Neuronal stem cell (in vitro differentiated cells): ENCODE measurements around the gene AP1S1.

Experiments
- DNase-seq: peaks from one replicate; pipeline ENCODE4 v3.0.0-alpha.2; 2013; ENCODE audit warnings: low spot score
- H2AFZ ChIP-seq: one replicate; pipeline ENCODE4 v1.6.1; 2013; ENCODE audit warnings: mild to moderate bottlenecking, low read length, inconsistent platforms
- H2AK5ac ChIP-seq: 2 replicates; pipeline ENCODE4 v1.6.1; 2013; ENCODE audit warnings: low read depth, mild to moderate bottlenecking, inconsistent platforms, low read length, moderate library complexity, mixed read lengths
- H2BK120ac ChIP-seq: 2 replicates; pipeline ENCODE4 v1.6.1; 2013; ENCODE audit warnings: low read depth, mild to moderate bottlenecking, inconsistent platforms, low read length, moderate library complexity, mixed read lengths
- H2BK12ac ChIP-seq: one replicate; pipeline ENCODE4 v1.6.1; 2013; ENCODE audit warnings: low read length, inconsistent platforms
- H2BK15ac ChIP-seq: 2 replicates; pipeline ENCODE4 v1.6.1; 2013; ENCODE audit warnings: mild to moderate bottlenecking, low read length, inconsistent platforms, mixed read lengths
- H2BK5ac ChIP-seq: one replicate; pipeline ENCODE4 v1.6.1; 2013; ENCODE audit warnings: inconsistent platforms, mild to moderate bottlenecking, low read length, moderate library complexity
- H3K14ac ChIP-seq: one replicate; pipeline ENCODE4 v1.6.1; 2013; ENCODE audit warnings: low read length, inconsistent platforms
- H3K18ac ChIP-seq: 2 replicates; pipeline ENCODE4 v1.6.1; 2013; ENCODE audit warnings: low read length, inconsistent platforms
- H3K23ac ChIP-seq: 2 replicates; pipeline ENCODE4 v1.6.1; 2013; ENCODE audit warnings: low read depth, mild to moderate bottlenecking, mixed read lengths, low read length, inconsistent platforms; ENCODE audit not compliant: poor library complexity
- H3K27ac ChIP-seq: replicated peaks from 3 replicates; pipeline ENCODE4 v1.5.1; 2013; ENCODE audit warnings: low read length, inconsistent platforms
- H3K27me3 ChIP-seq, 3 experiments: 2 replicates each; pipeline ENCODE4 v1.6.1; 2013; ENCODE audit warnings: low read length in 3 of 3, mild to moderate bottlenecking in 2 of 3, inconsistent platforms in 1 of 3, low read depth in 1 of 3, mixed read lengths in 1 of 3, moderate library complexity in 1 of 3; ENCODE audit not compliant: control insufficient read depth in 3 of 3, insufficient read depth in 3 of 3
- H3K36me3 ChIP-seq, 2 donors: replicated peaks in 1 of 2; 2 replicates each; pipeline ENCODE4 v1.6.1; 2013; ENCODE audit warnings: low read length in 2 of 2; ENCODE audit not compliant: control insufficient read depth in 2 of 2, insufficient read depth in 2 of 2
- H3K4ac ChIP-seq: 2 replicates; pipeline ENCODE4 v1.6.1; 2013; ENCODE audit warnings: inconsistent platforms, mild to moderate bottlenecking, low read length, moderate library complexity
- H3K4me1 ChIP-seq, 2 donors: 1 replicate in 1 of 2; 2 replicates in 1 of 2; pipeline ENCODE4 v1.6.1; 2013; ENCODE audit warnings: low read length in 2 of 2, low read depth in 1 of 2; ENCODE audit not compliant: control insufficient read depth in 2 of 2, insufficient read depth in 1 of 2
- H3K4me2 ChIP-seq: one replicate; pipeline ENCODE4 v1.6.1; 2013; ENCODE audit warnings: mild to moderate bottlenecking, low read length, inconsistent platforms; ENCODE audit not compliant: insufficient read depth, poor library complexity, severe bottlenecking
- H3K4me3 ChIP-seq, 2 donors: 2 replicates each; pipeline ENCODE4 v1.5.1; 2013; ENCODE audit warnings: low read length in 2 of 2, mild to moderate bottlenecking in 2 of 2, inconsistent platforms in 1 of 2, moderate library complexity in 1 of 2
- H3K79me1 ChIP-seq: one replicate; pipeline ENCODE4 v1.6.1; 2013; ENCODE audit warnings: low read depth, mild to moderate bottlenecking, inconsistent platforms, low read length, moderate library complexity
- H3K9ac ChIP-seq: one replicate; pipeline ENCODE4 v1.6.1; 2013; ENCODE audit warnings: mild to moderate bottlenecking, low read depth, low read length, inconsistent platforms; ENCODE audit not compliant: poor library complexity
- H3K9me3 ChIP-seq, 2 donors: replicated peaks in 1 of 2; 2 replicates each; pipeline versions ENCODE3 to v1.6.1; 2013; ENCODE audit warnings: low read length in 2 of 2, mild to moderate bottlenecking in 2 of 2, inconsistent platforms in 1 of 2, low read depth in 1 of 2, mixed read lengths in 1 of 2, moderate library complexity in 1 of 2; ENCODE audit not compliant: control insufficient read depth in 2 of 2, insufficient read depth in 1 of 2
- H4K8ac ChIP-seq: one replicate; pipeline ENCODE4 v1.6.1; 2013; ENCODE audit warnings: low read depth, mild to moderate bottlenecking, inconsistent platforms, low read length, moderate library complexity
- H4K91ac ChIP-seq: one replicate; pipeline ENCODE4 v1.6.1; 2013; ENCODE audit warnings: low read length, low read depth, mild to moderate bottlenecking, inconsistent platforms; ENCODE audit not compliant: poor library complexity
- WGBS, 2 donors: extraction: QIAGEN DNeasy Blood & Tissue Kit; methylation state at CpG; one replicate each; pipeline ENCODE4 v1.1.7; 2013; ENCODE audit warnings: missing lambda C conversion rate in 2 of 2, mixed read lengths in 1 of 2; ENCODE audit not compliant: insufficient read length in 2 of 2, insufficient replicate concordance in 1 of 2; ENCODE audit errors: extremely low coverage in 2 of 2; 5-methylcytosine and 5-hydroxymethylcytosine counted together

The AP1S1 gene

DNA sequence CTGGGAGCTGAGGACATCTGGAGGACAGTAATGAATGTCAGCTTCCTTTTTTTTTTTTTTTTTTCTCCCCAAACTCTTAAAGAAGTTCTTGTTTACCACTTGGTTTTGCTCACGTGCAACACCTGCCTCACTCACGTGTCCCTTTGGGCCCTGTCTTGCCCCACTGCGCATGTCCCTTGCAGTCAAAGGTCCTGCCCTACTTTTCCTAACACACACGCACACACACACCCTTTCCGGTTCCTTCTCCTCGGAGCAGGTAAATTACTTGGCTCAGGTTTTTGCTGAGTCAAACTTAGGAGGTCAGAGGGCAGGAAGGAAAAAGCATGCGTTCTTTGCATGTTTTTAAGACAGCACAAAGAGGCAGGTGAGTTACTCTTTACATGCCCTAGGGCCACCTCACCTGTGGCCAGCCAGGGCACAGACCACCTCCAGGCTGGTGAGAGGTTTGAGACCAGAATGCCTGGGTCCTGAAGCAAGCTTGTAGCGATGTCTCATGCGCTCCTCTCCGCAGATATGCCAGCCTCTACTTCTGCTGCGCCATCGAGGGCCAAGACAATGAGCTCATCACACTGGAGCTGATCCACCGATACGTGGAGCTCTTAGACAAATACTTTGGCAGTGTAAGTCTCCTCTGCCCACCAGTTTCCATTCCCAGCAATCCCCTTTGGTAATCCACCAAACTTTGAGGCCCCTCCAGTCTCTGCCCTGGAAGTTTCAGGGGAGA lies 2.8 kb downstream of the AP1S1 start:
- H2BK5ac ChIP-seq, result no peak overlapping the region
- no peak overlapping the region for H3K23ac ChIP-seq
- H3K14ac ChIP-seq, result no peak overlapping the region
- no CpG with 5 or more reads among the region's 14 CpGs for WGBS, 2 donors
- H2AK5ac ChIP-seq, result no peak overlapping the region
- H3K4me3 ChIP-seq, result no peak overlapping the region
- no peaks in the 10 kb centered on the region for H3K9me3 ChIP-seq
- H2BK15ac ChIP-seq, result no peak overlapping the region
- no peak overlapping the region for H2BK12ac ChIP-seq
- no peak for DNase-seq
- no peaks in the 10 kb centered on the region for H3K27me3 ChIP-seq
- no peak overlapping the region for H3K18ac ChIP-seq
- no peak overlapping the region for H3K4ac ChIP-seq
- H3K79me1 ChIP-seq, result no peaks in the 10 kb centered on the region
- H4K91ac ChIP-seq, result no peak overlapping the region
- H3K4me2 ChIP-seq, result no peak overlapping the region
- H2AFZ ChIP-seq, result no peak overlapping the region
- no peak overlapping the region for H4K8ac ChIP-seq
- peak overlapping the region; percentile 25 for H3K9ac ChIP-seq
- H3K27ac ChIP-seq, result no peak overlapping the region
- H3K36me3 ChIP-seq, result peaks cover 4 to 37% of the 10 kb centered on the region in 2 donors
- H3K4me1 ChIP-seq, result peaks cover 11 to 23% of the 10 kb centered on the region in 2 donors
- no peak overlapping the region for H2BK120ac ChIP-seq

DNA sequence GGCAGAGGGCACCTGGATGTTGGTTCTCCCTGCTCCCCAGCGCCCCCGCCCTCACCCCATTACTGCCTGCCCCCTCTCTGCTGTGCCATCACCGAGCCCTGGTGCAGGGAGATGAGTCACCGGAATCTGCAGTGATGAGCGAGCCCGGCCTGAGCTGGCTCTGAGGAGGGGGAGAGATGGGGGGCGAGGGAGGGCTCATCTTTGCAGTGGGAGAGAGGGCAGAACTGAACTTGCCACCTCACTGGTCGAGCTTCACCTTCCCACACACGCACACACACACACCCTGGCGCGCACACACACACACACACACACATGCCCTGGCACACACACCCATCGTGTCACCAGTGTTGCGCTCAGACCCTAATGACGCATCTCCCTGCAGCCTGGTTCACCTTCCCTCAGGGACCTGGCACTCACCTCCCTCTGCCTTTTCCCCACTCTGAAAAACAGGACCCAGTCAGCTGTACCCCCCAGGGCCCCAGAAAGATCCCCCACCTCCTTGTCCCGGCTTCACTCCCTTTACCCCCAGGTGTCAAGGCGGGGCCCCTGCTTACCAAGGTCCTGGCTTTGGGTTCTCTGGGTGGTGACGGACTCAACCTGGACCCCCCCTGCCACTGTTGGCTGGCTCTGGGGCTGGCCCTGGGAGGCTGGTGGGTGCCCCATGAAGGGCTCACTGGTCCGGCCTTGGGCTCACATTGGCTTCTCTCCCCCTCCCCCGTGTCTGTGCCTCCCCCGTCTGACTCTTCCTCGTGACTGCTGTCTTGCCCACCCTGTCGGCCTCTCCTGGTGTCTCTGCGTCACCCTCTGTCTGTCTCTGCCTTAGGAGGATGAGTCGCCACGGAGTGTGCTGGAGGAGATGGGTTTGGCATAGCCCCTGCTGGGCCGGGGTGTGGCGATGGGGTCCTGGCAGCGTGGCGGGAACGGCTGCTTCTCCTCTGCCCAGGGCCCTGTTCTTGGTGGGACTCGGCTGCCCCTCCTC lies 5.7 kb downstream of the AP1S1 start:
- peaks cover 4 to 37% of the 10 kb centered on the region in 2 donors for H3K36me3 ChIP-seq
- peak overlapping the region; percentile 78 for H2BK12ac ChIP-seq
- H3K4me3 ChIP-seq, result no peak overlapping the region
- H3K4ac ChIP-seq, result no peak overlapping the region
- whole genome bisulfite sequencing, 2 donors, result no CpG with 5 or more reads among the region's 31 CpGs
- no peaks in the 10 kb centered on the region for H3K79me1 ChIP-seq
- H3K23ac ChIP-seq, result peak overlapping the region; percentile 45
- peak overlapping the region; percentile 56 for H2AK5ac ChIP-seq
- peaks cover 21 to 36% of the 10 kb centered on the region in 2 donors for H3K4me1 ChIP-seq
- H3K4me2 ChIP-seq, result no peak overlapping the region
- H2BK5ac ChIP-seq, result no peak overlapping the region
- peak overlapping the region; percentile 30 for H2BK15ac ChIP-seq
- H4K8ac ChIP-seq, result no peak overlapping the region
- peak overlapping the region; percentile 14 for H3K9ac ChIP-seq
- H3K27ac ChIP-seq, result no peak overlapping the region
- peak overlapping the region; percentile 29 for H3K18ac ChIP-seq
- peaks cover 0 to 18% (median 12%) of the 10 kb centered on the region in 3 experiments for H3K27me3 ChIP-seq
- H2BK120ac ChIP-seq, result peak overlapping the region; percentile 32
- no peak overlapping the region for H3K14ac ChIP-seq
- H2AFZ ChIP-seq, result no peak overlapping the region
- no peak for DNase-seq
- H3K9me3 ChIP-seq, result no peaks in the 10 kb centered on the region
- no peak overlapping the region for H4K91ac ChIP-seq

DNA sequence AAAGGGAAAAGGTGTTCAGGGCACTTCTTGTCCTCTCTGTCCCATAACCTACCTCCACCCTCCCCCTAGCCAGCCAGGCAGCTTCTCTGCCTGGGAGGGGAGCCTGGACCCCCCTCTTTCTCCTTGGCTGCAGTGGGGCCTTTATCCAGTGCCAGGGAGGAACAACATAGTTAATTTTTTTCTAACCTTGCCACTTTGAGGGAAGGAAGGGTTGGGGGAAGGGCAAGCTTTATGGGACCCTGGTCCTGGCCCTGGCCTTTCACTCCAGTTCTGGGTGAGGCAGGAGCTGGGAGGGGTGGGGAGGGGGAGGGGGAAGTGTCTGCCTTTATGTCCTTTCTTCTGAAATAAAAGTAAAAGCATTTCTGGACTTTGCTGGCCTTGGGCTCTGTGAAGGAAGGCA lies 6.6 kb downstream of the AP1S1 start:
- no peak for DNase-seq
- H3K27me3 ChIP-seq, result peaks cover 0 to 25% (median 13%) of the 10 kb centered on the region in 3 experiments
- H2AK5ac ChIP-seq, result no peak overlapping the region
- no peak overlapping the region for H3K9ac ChIP-seq
- no peak overlapping the region for H3K23ac ChIP-seq
- H3K18ac ChIP-seq, result no peak overlapping the region
- no peak overlapping the region for H2AFZ ChIP-seq
- H3K4me2 ChIP-seq, result no peak overlapping the region
- no peak overlapping the region for H3K4ac ChIP-seq
- H3K4me3 ChIP-seq, result no peak overlapping the region
- peaks cover 18 to 34% of the 10 kb centered on the region in 2 donors for H3K4me1 ChIP-seq
- no peak overlapping the region for H4K91ac ChIP-seq
- H3K36me3 ChIP-seq, result peaks cover 4 to 37% of the 10 kb centered on the region in 2 donors
- H2BK12ac ChIP-seq, result no peak overlapping the region
- H3K27ac ChIP-seq, result no peak overlapping the region
- H3K79me1 ChIP-seq, result no peaks in the 10 kb centered on the region
- no peak overlapping the region for H2BK120ac ChIP-seq
- H2BK5ac ChIP-seq, result no peak overlapping the region
- no peaks in the 10 kb centered on the region for H3K9me3 ChIP-seq
- H4K8ac ChIP-seq, result no peak overlapping the region
- H2BK15ac ChIP-seq, result no peak overlapping the region
- no peak overlapping the region for H3K14ac ChIP-seq
